Measurements from ENCODE around the gene PRPF6.

Gene PRPF6

GRCh38 chr20:64035933-64036345 lies 55.0 kb downstream of the PRPF6 start, which contains the start of gene C20orf204:
Gene C20orf204 (plus strand): TSS chr20:64036182. CDS start chr20:64036324, 142 bp downstream.
- DNase-seq (ENCODE audit: low read depth): no peak

GRCh38 chr20:64036346-64037198 lies 55.6 kb downstream of the PRPF6 start:
- no peak for DNase-seq (ENCODE audit: low read depth)

- no peak for DNase-seq (ENCODE audit: low read depth)
Observed at GRCh38 chr20:64037199-64037497, 56.2 kb downstream of the PRPF6 start.

- no peak for DNase-seq (ENCODE audit: low read depth)
Observed at GRCh38 chr20:64037498-64038213, 56.7 kb downstream of the PRPF6 start.

- DNase-seq (ENCODE audit: low read depth): no peak
Observed at GRCh38 chr20:64038224-64038564, 57.3 kb downstream of the PRPF6 start.

GRCh38 chr20:64038565-64039292 lies 57.8 kb downstream of the PRPF6 start:
- peak; percentile 54 for DNase-seq (ENCODE audit: low read depth)

GRCh38 chr20:64039293-64040160 lies 58.6 kb downstream of the PRPF6 start:
- DNase-seq (ENCODE audit: low read depth): no peak

- no peak for DNase-seq (ENCODE audit: low read depth)
Observed at GRCh38 chr20:64040231-64041039, 59.5 kb downstream of the PRPF6 start.

- no peak for DNase-seq (ENCODE audit: low read depth)
Observed at GRCh38 chr20:64041040-64041780, 60.3 kb downstream of the PRPF6 start.

- no peak for DNase-seq (ENCODE audit: low read depth)
Observed at GRCh38 chr20:64041781-64042053, 60.8 kb downstream of the PRPF6 start.

- no peak for DNase-seq (ENCODE audit: low read depth)
Observed at GRCh38 chr20:64042054-64042781, 61.3 kb downstream of the PRPF6 start.

- DNase-seq (ENCODE audit: low read depth): no peak
Observed at GRCh38 chr20:64043768-64044167, 62.8 kb downstream of the PRPF6 start.

- no peak for DNase-seq (ENCODE audit: low read depth)
Observed at GRCh38 chr20:64044484-64045247, 63.7 kb downstream of the PRPF6 start.

GRCh38 chr20:64045346-64046011 lies 64.5 kb downstream of the PRPF6 start:
- no peak for DNase-seq (ENCODE audit: low read depth)

- DNase-seq (ENCODE audit: low read depth): no peak
Observed at GRCh38 chr20:64047046-64047389, 66.1 kb downstream of the PRPF6 start.

GRCh38 chr20:64047968-64048401 lies 67.1 kb downstream of the PRPF6 start:
- no peak for DNase-seq (ENCODE audit: low read depth)

- no peak for DNase-seq (ENCODE audit: low read depth)
Observed at GRCh38 chr20:64048402-64049044, 67.6 kb downstream of the PRPF6 start.
